MM.1S (cell line): ENCODE results near the gene DHCR7.

Experiments
- DNase-seq: peaks from one replicate; pipeline ENCODE4 v3.0.0-alpha.2; 2015
- H2AFZ ChIP-seq: fragments of 300-600 bp; sonication (generic); 2 replicates; pipeline ENCODE4 v1.6.0; 2016; ENCODE audit warnings: antibody characterized with exemption, low read length
- H3F3A ChIP-seq: fragments of 300-600 bp; sonication (generic); 2 replicates; pipeline ENCODE4 v1.6.1; 2016; ENCODE audit warnings: mild to moderate bottlenecking, antibody characterized with exemption, low read length, moderate library complexity, mixed read lengths; ENCODE audit not compliant: insufficient read depth
- H3K27ac ChIP-seq: fragments of 300-600 bp; sonication (generic); 2 replicates; pipeline ENCODE4 v1.5.1; 2016; ENCODE audit warnings: mild to moderate bottlenecking, low read length
- H3K27me3 ChIP-seq: fragments of 300-600 bp; sonication (generic); replicated peaks from 2 replicates; pipeline ENCODE4 v1.6.0; 2016; ENCODE audit warnings: low read length; ENCODE audit not compliant: insufficient read depth
- H3K36me3 ChIP-seq: fragments of 300-600 bp; sonication (generic); replicated peaks from 2 replicates; pipeline ENCODE4 v1.6.1; 2016; ENCODE audit warnings: mild to moderate bottlenecking, low read length, mixed read lengths; ENCODE audit not compliant: insufficient read depth
- H3K4me1 ChIP-seq: fragments of 300-600 bp; sonication (generic); 2 replicates; pipeline ENCODE4 v1.6.1; 2016; ENCODE audit warnings: low read length, mixed read lengths
- H3K4me2 ChIP-seq: fragments of 300-600 bp; sonication (generic); 2 replicates; pipeline ENCODE4 v1.6.0; 2016; ENCODE audit warnings: low read depth, low read length
- H3K4me3 ChIP-seq: fragments of 300-600 bp; sonication (generic); 2 replicates; pipeline ENCODE4 v1.5.1; 2016; ENCODE audit warnings: low read length, mixed read lengths
- H3K79me2 ChIP-seq: fragments of 300-600 bp; sonication (generic); 2 replicates; pipeline ENCODE4 v1.6.1; 2016; ENCODE audit warnings: mixed run types, low read length, mixed read lengths
- H3K9ac ChIP-seq: fragments of 300-600 bp; sonication (generic); 2 replicates; pipeline ENCODE4 v1.6.1; 2016; ENCODE audit warnings: low read length, mixed read lengths
- H3K9me2 ChIP-seq: fragments of 300-600 bp; sonication (generic); replicated peaks from 2 replicates; pipeline ENCODE4 v1.6.1; 2016; ENCODE audit warnings: mild to moderate bottlenecking, low read length, mixed read lengths; ENCODE audit not compliant: insufficient read depth
- H3K9me3 ChIP-seq: fragments of 300-600 bp; sonication (generic); replicated peaks from 2 replicates; pipeline ENCODE4 v1.6.1; 2016; ENCODE audit warnings: mild to moderate bottlenecking, low read length, mixed read lengths; ENCODE audit not compliant: insufficient read depth
- H4K20me1 ChIP-seq: fragments of 300-600 bp; sonication (generic); 2 replicates; pipeline ENCODE4 v1.6.1; 2016; ENCODE audit warnings: mild to moderate bottlenecking, low read length, moderate library complexity, mixed read lengths; ENCODE audit not compliant: insufficient read depth
- CTCF ChIP-seq: fragments of 300-600 bp; sonication (generic); IDR thresholded peaks from 2 replicates; pipeline ENCODE4 v1.5.1; 2016; ENCODE audit warnings: antibody characterized with exemption, low read length, mixed read lengths
- EZH2 ChIP-seq: fragments of 300-600 bp; sonication (generic); optimal IDR thresholded peaks from 2 replicates; pipeline ENCODE3; 2017; ENCODE audit warnings: low read depth, mild to moderate bottlenecking, antibody characterized with exemption, low read length, mixed read lengths
- EZH2phosphoT487 ChIP-seq: fragments of 300-600 bp; sonication (generic); IDR thresholded peaks from 2 replicates; pipeline ENCODE4 v1.6.1; 2018; ENCODE audit warnings: antibody characterized with exemption, low read length

Gene DHCR7

GRCh38 chr11:71472357-71472885, 24.2 kb upstream of the DHCR7 start:
- H3K9me3 ChIP-seq, result no peaks in the 10 kb centered on the region
- no peaks in the 10 kb centered on the region for H3K79me2 ChIP-seq
- no peak overlapping the region for H3K27ac ChIP-seq
- no peaks in the 10 kb centered on the region for H3F3A ChIP-seq
- no peak overlapping the region for H3K4me2 ChIP-seq
- H4K20me1 ChIP-seq, result no peaks in the 10 kb centered on the region
- no peaks in the 10 kb centered on the region for H3K9me2 ChIP-seq
- no peaks in the 10 kb centered on the region for H3K4me1 ChIP-seq
- no peaks in the 10 kb centered on the region for H3K36me3 ChIP-seq
- H3K9ac ChIP-seq, result no peak overlapping the region
- H2AFZ ChIP-seq, result no peak overlapping the region
- TF ChIP-seq EZH2phosphoT487 (no peak), EZH2 (no peak), CTCF (no peak)
- no peak overlapping the region for H3K4me3 ChIP-seq
- no peaks in the 10 kb centered on the region for H3K27me3 ChIP-seq
- no peak for DNase-seq

GRCh38 chr11:71470946-71471345, 22.8 kb upstream of the DHCR7 start:
- no peak overlapping the region for H3K9ac ChIP-seq
- H3K27ac ChIP-seq, result no peak overlapping the region
- no peaks in the 10 kb centered on the region for H3K79me2 ChIP-seq
- no peaks in the 10 kb centered on the region for H3K36me3 ChIP-seq
- H4K20me1 ChIP-seq, result no peaks in the 10 kb centered on the region
- DNase-seq, result no peak
- H3K27me3 ChIP-seq, result no peaks in the 10 kb centered on the region
- H3K4me3 ChIP-seq, result no peak overlapping the region
- H3K9me3 ChIP-seq, result no peaks in the 10 kb centered on the region
- TF ChIP-seq EZH2phosphoT487 (no peak), CTCF (no peak), EZH2 (no peak)
- no peaks in the 10 kb centered on the region for H3F3A ChIP-seq
- no peaks in the 10 kb centered on the region for H3K9me2 ChIP-seq
- H3K4me2 ChIP-seq, result no peak overlapping the region
- H3K4me1 ChIP-seq, result no peaks in the 10 kb centered on the region
- no peak overlapping the region for H2AFZ ChIP-seq

- Histone ChIP-seq H3K4me2 (no peak overlapping the region), H3K4me3 (no peak overlapping the region), H3K4me1 (no peaks in the 10 kb centered on the region), H3K9me2 (no peaks in the 10 kb centered on the region), H3F3A (no peaks in the 10 kb centered on the region), H3K36me3 (no peaks in the 10 kb centered on the region), H4K20me1 (no peaks in the 10 kb centered on the region), H3K9ac (no peak overlapping the region), H3K27ac (no peak overlapping the region), H3K9me3 (no peaks in the 10 kb centered on the region), H3K79me2 (no peaks in the 10 kb centered on the region), H3K27me3 (no peaks in the 10 kb centered on the region), H2AFZ (no peak overlapping the region)
- no peak for DNase-seq
- TF ChIP-seq CTCF, result no peak
- no peak for TF ChIP-seq EZH2phosphoT487
- no peak for TF ChIP-seq EZH2
Observed at GRCh38 chr11:71467164-71467563, 19.0 kb upstream of the DHCR7 start.
